HTR-8/SVneo (cell line): ENCODE measurements around the gene TMPRSS6.

Source experiments
- DNase-seq: peaks from one replicate; pipeline ENCODE4 v3.0.0; 2011; ENCODE audit warnings: low spot score, mixed read lengths; ENCODE audit not compliant: insufficient read length
- FAIRE-seq: peaks from 2 replicates; lab custom pipeline; 2011; peaks lifted over from hg19 to GRCh38; lab: Jason Lieb, UNC

TMPRSS6 gene

GRCh38 chr22:37070744-37071143 is 38.8 kb downstream of the TMPRSS6 start:
- FAIRE-seq (no peak), DNase-seq (no peak)

GRCh38 chr22:37070334-37070733 is 39.2 kb downstream of the TMPRSS6 start:
- FAIRE-seq, result no peak
- DNase-seq, result no peak

DNA sequence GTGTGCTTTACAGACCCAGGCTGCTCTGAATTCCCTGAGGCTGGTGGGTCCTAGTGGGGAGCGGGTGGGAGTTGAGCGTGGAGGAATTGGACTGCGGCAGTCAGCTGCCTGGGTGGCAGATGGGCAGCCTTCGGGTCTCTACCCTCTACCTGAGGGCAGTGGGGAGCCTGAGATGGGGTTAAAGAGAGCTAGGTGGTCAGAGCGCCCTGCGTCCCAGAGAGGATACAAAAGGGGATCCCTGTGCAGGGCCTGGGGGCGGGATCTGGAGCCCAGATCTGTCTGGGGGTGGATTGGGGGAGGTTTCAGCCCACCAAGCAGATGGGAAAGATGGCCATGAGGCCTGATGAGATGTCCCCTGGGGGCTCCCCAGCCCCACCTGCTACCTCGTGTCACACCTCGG is 39.8 kb downstream of the TMPRSS6 start:
- no peak for FAIRE-seq
- no peak for DNase-seq

DNA sequence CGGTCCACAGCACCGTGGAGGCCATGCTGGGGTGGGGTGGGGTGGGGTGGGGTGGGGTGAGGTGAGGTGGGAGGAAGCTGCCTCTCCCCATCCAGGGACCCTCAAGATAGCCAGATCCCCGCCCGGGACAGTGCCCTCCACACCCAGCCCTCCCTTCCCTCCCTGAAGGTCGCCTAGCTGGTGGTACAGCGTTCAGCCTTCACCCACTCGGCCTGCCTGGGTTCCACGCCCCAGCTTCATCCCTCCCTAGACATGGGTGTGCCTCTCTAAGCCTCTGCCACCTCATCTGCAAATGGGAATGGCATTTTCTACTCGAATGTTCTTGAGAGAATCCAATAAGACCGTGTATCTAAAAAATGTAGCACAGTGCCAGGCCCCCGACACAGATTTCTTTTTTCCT is 40.2 kb downstream of the TMPRSS6 start:
- FAIRE-seq (no peak), DNase-seq (no peak)

DNA sequence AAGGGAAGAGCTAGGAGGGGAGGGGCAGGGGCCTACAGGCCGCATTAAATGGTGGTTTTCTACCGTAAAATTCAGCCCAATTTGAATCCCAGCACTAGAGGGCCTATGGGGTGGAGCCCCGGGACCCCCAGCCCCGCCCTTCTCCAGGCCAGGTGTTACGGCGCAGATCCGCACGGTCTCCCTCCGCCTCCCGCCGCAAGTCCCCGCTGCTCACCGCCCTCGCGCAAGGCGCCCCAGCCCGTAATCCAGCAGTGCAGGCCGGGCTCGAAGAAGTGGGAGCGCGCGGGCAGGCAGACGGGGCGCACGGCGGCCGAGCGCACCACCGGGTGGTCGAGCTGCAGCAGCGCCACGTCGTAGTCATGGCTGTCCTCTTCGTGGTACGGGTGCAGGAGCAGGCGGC is 40.7 kb downstream of the TMPRSS6 start:
- DNase-seq (no peak), FAIRE-seq (no peak)

GRCh38 chr22:37067428-37067827 is 42.1 kb downstream of the TMPRSS6 start:
- no peak for FAIRE-seq
- DNase-seq, result no peak

DNA sequence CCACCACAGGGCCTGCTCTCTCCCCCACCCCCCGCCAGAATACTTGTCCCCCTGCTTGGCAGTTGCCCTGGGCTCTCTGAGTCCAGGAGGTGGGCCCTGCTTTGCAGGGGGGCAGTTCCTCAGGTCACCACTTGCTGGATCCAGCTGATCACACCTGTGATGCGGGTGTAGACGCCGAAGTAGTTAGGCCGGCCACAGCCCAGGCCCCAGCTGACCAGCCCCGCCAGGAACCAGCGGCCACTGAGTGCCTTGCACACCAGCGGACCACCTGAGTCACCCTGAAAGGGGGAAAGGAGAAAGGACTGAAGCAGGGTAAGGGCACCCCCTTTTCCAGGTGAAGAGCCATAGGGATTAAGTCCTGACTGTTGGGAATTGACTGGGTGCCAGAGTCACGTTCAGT is 43.6 kb downstream of the TMPRSS6 start:
- no peak for DNase-seq
- no peak for FAIRE-seq

DNA sequence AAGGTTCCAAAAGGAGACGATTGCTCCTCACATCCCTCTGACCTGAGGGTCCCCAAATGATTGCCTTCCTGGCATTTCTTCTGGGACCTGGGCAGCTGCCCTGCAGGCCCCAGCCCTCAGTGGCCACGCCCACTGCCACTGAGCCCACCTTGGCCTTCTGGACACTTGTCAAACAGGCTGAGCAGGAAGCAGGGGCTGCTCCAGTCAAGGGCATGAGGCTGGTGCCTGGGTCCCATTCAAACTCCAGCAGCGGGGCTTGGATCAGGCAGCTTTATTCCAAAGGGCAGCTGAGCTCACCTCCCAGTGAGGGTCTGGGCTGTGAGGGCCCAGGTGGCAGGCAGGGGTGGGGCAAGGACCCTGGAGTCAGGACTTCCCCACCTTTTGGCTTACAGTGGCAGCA is 44.3 kb downstream of the TMPRSS6 start:
- FAIRE-seq (no peak), DNase-seq (no peak)

- DNase-seq (no peak), FAIRE-seq (no peak)
Measured at GRCh38 chr22:37064553-37064952, 45.0 kb downstream of the TMPRSS6 start.

- no peak for FAIRE-seq
- no peak for DNase-seq
Measured at GRCh38 chr22:37063431-37064420, 45.8 kb downstream of the TMPRSS6 start.

- no peak for DNase-seq
- FAIRE-seq, result no peak
Measured at GRCh38 chr22:37062702-37063381, 46.7 kb downstream of the TMPRSS6 start.

DNA sequence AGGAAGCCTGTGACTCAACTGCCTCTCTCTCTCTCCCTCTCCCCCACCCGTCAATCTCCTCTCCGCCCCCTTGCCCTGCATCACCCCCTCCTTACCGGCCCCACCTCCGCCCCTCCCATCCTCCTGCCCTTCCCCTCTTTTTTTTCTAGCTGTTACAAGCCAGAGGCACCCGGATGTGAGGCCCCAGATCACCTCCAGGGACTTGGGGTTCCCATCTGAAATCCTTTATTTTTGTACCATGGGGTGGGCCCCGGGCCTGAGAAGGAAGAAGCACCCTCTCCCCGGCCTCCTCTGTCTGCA is 47.2 kb downstream of the TMPRSS6 start:
- no peak for DNase-seq
- FAIRE-seq, result no peak

DNA sequence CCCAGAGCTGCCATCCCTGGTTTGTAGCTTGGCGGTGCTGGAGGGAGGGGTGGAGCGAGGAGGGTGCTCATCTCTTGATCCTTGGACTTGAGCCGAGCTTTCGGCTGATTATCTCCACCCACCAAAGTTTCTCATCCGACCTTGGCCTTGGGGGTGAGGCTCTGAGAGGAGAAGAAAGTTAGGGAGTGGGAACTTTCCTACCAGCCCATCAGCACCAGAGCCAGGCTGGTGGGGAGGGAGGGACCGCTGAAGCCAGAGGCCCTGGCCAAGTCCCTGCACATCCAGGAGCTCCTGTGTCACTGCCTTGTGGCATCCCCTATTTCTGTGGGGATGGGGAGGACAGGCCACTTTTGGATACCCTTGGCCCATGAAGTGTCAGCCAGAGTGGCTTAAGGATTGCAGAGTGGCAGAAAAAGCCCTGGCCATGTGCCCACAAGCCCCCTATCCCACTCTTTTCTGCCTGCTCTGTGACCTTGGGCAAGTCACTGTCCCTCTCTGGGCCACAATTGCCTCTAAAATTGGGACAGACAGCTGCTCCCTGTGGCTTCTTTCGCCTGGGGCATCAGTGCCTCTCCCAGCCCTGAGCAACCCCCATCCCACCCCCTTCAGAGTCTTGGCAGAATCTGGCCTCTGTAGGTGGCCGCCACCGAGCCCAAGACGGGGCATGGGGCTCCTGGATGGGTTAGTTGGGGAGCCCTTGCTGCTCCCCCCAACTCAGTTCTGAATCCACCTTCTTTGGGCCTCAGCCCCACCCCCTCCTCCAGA is 47.7 kb downstream of the TMPRSS6 start:
- FAIRE-seq (no peak), DNase-seq (no peak)

GRCh38 chr22:37060801-37061610 is 48.5 kb downstream of the TMPRSS6 start:
- no peak for FAIRE-seq
- DNase-seq, result no peak

DNA sequence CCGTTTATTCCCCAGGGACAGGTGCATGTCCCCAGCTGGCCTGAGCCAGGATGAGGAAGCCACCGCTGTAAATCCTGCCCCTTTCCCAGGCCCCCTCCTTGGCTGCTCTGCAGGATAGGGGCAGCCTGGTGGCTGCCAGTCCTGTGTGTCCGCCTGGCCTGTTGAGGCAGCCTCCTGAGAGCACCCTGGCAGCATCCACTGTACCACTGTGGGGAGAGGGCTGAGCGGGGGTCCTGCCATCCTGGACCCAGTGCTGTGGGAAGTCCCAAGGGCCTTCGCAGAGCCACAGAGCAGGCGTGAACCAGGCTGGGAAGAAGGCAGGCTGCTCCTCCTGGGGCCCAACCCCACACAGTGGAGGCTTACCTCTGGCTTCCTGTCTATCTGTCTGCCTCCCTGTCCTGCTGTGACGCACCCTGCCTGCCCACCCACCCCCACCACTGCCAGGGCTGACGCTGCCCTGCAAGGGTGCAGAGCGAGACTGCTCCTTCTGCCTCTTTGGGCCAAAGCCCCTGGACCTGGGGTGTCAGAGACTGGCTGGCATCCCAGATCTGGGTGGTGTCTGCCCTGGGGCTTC is 49.5 kb downstream of the TMPRSS6 start:
- no peak for FAIRE-seq
- DNase-seq, result no peak

GRCh38 chr22:37058917-37059701 is 50.4 kb downstream of the TMPRSS6 start:
- DNase-seq, result no peak
- FAIRE-seq, result no peak

DNA sequence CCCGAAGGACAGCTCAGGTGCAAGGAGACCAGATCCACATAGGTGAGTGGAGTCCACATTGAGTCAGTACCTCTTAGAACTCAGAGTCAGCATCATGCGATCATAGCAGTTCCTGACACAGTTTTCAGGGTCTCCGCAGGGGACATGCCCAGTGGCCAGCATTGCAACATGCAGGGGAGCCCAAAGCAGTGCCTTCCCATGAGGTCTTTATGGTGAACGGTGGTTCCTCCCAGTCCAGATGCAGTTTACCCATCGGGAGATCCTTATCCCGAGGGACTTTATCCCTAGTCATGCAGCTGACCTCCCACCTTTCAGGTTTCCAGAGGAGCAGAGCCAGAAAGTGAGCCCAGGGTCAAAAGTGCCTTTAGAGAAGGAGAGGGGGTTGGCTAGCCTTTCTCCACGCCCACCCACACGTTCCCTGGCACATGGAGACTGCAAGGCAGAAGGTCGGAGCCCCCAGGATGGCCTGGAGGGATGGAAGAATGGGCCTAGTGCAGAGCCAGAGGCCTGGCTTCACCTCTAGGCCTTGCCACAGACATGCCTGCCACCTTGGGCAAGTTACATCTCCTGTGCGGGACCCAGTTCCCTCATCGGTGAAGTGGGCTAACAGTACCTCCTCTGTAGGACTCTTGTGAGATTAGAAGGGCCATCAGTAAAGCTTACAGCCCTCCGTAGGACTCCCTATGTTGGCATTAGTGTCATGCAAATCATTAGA is 51.6 kb downstream of the TMPRSS6 start:
- no peak for DNase-seq

GRCh38 chr22:37057226-37057625 is 52.3 kb downstream of the TMPRSS6 start:
- FAIRE-seq (no peak), DNase-seq (no peak)

More for the DNA sequence above, 51.6 kb downstream of the TMPRSS6 start:
- FAIRE-seq, result no peak
